Mesenchymal stem cell (in vitro differentiated cells and primary cell): ENCODE data around the gene SLC12A4.

Experiments
- DNase-seq: peaks from one replicate; pipeline ENCODE4 v3.0.0-alpha.2; 2013
- H2AFZ ChIP-seq: one replicate; pipeline ENCODE4 v1.6.1; 2013; ENCODE audit warnings: low read depth, mild to moderate bottlenecking, control low read depth, inconsistent platforms, low read length, moderate library complexity
- H2AK5ac ChIP-seq: 2 replicates; pipeline ENCODE4 v1.6.1; 2013; ENCODE audit warnings: low read length, moderate library complexity, mild to moderate bottlenecking, inconsistent platforms; ENCODE audit not compliant: severe bottlenecking
- H2BK120ac ChIP-seq: one replicate; pipeline ENCODE4 v1.6.1; 2013; ENCODE audit warnings: low read depth, mild to moderate bottlenecking, inconsistent platforms, low read length, moderate library complexity
- H2BK12ac ChIP-seq, 2 experiments: one replicate each; pipeline ENCODE4 v1.6.1; 2013; ENCODE audit warnings: inconsistent platforms in 2 of 2, low read length in 2 of 2, mild to moderate bottlenecking in 2 of 2, moderate library complexity in 2 of 2, control low read depth in 1 of 2
- H2BK15ac ChIP-seq: one replicate; pipeline ENCODE4 v1.6.1; 2013; ENCODE audit warnings: mild to moderate bottlenecking, low read depth, inconsistent platforms; ENCODE audit not compliant: poor library complexity, severe bottlenecking
- H2BK5ac ChIP-seq: 2 replicates; pipeline ENCODE4 v1.6.1; 2013; ENCODE audit warnings: low read depth, mild to moderate bottlenecking, low read length, control low read depth, inconsistent platforms; ENCODE audit not compliant: poor library complexity, severe bottlenecking
- H3K14ac ChIP-seq, 2 experiments: one replicate each; pipeline ENCODE4 v1.6.1; 2013; ENCODE audit warnings: inconsistent platforms in 2 of 2, low read length in 2 of 2, control low read depth in 1 of 2, mild to moderate bottlenecking in 1 of 2, moderate library complexity in 1 of 2
- H3K18ac ChIP-seq, 2 experiments: one replicate each; pipeline ENCODE4 v1.6.1; 2013; ENCODE audit warnings: inconsistent platforms in 2 of 2, low read length in 2 of 2, control low read depth in 1 of 2, low read depth in 1 of 2, mild to moderate bottlenecking in 1 of 2
- H3K23ac ChIP-seq, 2 experiments: one replicate each; pipeline ENCODE4 v1.6.1; 2013; ENCODE audit warnings: inconsistent platforms in 2 of 2, low read length in 2 of 2, mild to moderate bottlenecking in 2 of 2, moderate library complexity in 2 of 2, control low read depth in 1 of 2
- H3K27ac ChIP-seq: 2 replicates; pipeline ENCODE4 v1.5.1; 2013; ENCODE audit warnings: mild to moderate bottlenecking, moderate library complexity, low read length, control low read depth, inconsistent platforms; ENCODE audit not compliant: poor library complexity, severe bottlenecking
- H3K27me3 ChIP-seq, 2 experiments: 2 replicates each; pipeline versions ENCODE4 v1.6.1 to v1.7.0; 2013; ENCODE audit warnings: low read length in 2 of 2, mild to moderate bottlenecking in 2 of 2, moderate library complexity in 2 of 2, control low read depth in 1 of 2, inconsistent platforms in 1 of 2; ENCODE audit not compliant: control insufficient read depth in 1 of 2, insufficient read depth in 1 of 2
- H3K36me3 ChIP-seq, 2 experiments: 2 replicates each; pipeline versions ENCODE4 v1.6.1 to v1.7.0; 2013; ENCODE audit warnings: low read length in 2 of 2, control low read depth in 1 of 2, inconsistent platforms in 1 of 2, low read depth in 1 of 2, mild to moderate bottlenecking in 1 of 2; ENCODE audit not compliant: insufficient read depth in 2 of 2, control insufficient read depth in 1 of 2
- H3K4ac ChIP-seq, 2 experiments: one replicate each; pipeline ENCODE4 v1.6.1; 2013; ENCODE audit warnings: inconsistent platforms in 2 of 2, low read length in 2 of 2, mild to moderate bottlenecking in 2 of 2, moderate library complexity in 2 of 2, control low read depth in 1 of 2, low read depth in 1 of 2
- H3K4me1 ChIP-seq: 2 replicates; pipeline ENCODE4 v1.6.1; 2013; ENCODE audit warnings: low read depth, low read length, control low read depth; ENCODE audit not compliant: control insufficient read depth, insufficient read depth
- H3K4me2 ChIP-seq: 2 replicates; pipeline ENCODE4 v1.6.1; 2013; ENCODE audit warnings: low read length, mild to moderate bottlenecking, inconsistent platforms; ENCODE audit not compliant: poor library complexity, severe bottlenecking
- H3K4me3 ChIP-seq, 2 experiments: 2 replicates each; pipeline versions ENCODE4 v1.5.1 to v1.7.0; 2013; ENCODE audit warnings: low read length in 2 of 2, mild to moderate bottlenecking in 2 of 2, control low read depth in 1 of 2, low read depth in 1 of 2; ENCODE audit not compliant: insufficient read depth in 1 of 2
- H3K79me1 ChIP-seq: replicated peaks from 2 replicates; pipeline ENCODE4 v1.6.1; 2013; ENCODE audit warnings: mild to moderate bottlenecking, control low read depth, low read length, inconsistent platforms; ENCODE audit not compliant: poor library complexity, severe bottlenecking
- H3K9ac ChIP-seq: 2 replicates; pipeline ENCODE4 v1.7.0; 2013; ENCODE audit warnings: mild to moderate bottlenecking, low read length, moderate library complexity
- H3K9me3 ChIP-seq: 2 replicates; pipeline ENCODE4 v1.7.0; 2013; ENCODE audit warnings: mild to moderate bottlenecking, low read length; ENCODE audit not compliant: control insufficient read depth
- H4K8ac ChIP-seq: one replicate; pipeline ENCODE4 v1.6.1; 2013; ENCODE audit warnings: inconsistent platforms, mild to moderate bottlenecking, low read length, moderate library complexity
- H4K91ac ChIP-seq: one replicate; pipeline ENCODE4 v1.6.1; 2013; ENCODE audit warnings: mild to moderate bottlenecking, low read length, inconsistent platforms
- WGBS: methylation state at CpG from one replicate; pipeline ENCODE4 v1.1.7; 2013; ENCODE audit warnings: mixed read lengths; 5-methylcytosine and 5-hydroxymethylcytosine counted together

Gene SLC12A4

GRCh38 chr16:67914758-67915495 lies 53.5 kb downstream of the SLC12A4 start:
- H3K36me3 ChIP-seq = peaks cover 30 to 64% of the 10 kb centered on the region in 2 experiments
- no peak overlapping the region for H4K91ac ChIP-seq
- H2AFZ ChIP-seq = no peak overlapping the region
- no peak overlapping the region for H3K23ac ChIP-seq
- H2BK120ac ChIP-seq = no peak overlapping the region
- H3K4me2 ChIP-seq = no peak overlapping the region
- no peak overlapping the region for H2AK5ac ChIP-seq
- H3K14ac ChIP-seq = no peak overlapping the region
- no peak overlapping the region for H3K4me3 ChIP-seq
- peaks cover 35% of the 10 kb centered on the region for H3K4me1 ChIP-seq
- H3K9ac ChIP-seq = no peak overlapping the region
- no peaks in the 10 kb centered on the region for H3K9me3 ChIP-seq
- no peak overlapping the region for H3K18ac ChIP-seq
- H3K79me1 ChIP-seq = peaks cover 55% of the 10 kb centered on the region
- no peak overlapping the region for H2BK15ac ChIP-seq
- no peaks in the 10 kb centered on the region for H3K27me3 ChIP-seq
- H3K27ac ChIP-seq = no peak overlapping the region
- no peak overlapping the region for H2BK12ac ChIP-seq
- no peak overlapping the region for H2BK5ac ChIP-seq
- no peak for DNase-seq
- 87% methylated on average over 6 of the region's 7 CpGs for WGBS
- no peak overlapping the region for H4K8ac ChIP-seq
- H3K4ac ChIP-seq = no peak overlapping the region

DNA sequence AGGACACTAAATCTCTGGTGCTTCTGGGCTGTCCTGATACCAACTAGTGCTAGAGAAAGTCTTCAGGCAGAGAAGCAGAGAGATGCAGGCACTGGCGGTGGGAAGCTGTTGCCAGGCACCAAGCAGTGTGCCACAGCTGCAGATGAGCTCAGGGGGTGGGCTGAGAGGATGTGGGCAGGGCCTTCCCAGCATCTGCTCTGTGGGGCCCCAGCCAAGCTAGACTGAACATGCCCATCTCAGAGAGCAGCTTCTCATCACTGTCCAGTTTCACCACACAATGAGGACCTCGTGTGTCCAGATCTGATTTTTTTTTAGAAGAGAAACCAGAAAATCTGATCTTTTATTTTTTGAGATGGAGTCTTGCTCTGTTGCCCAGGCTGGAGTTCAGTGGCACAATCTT lies 58.3 kb downstream of the SLC12A4 start:
- Histone ChIP-seq H2AK5ac (no peak overlapping the region), H3K4me1 (peaks cover 9% of the 10 kb centered on the region), H3K27me3 (no peaks in the 10 kb centered on the region), H2BK12ac (no peak overlapping the region), H2BK15ac (no peak overlapping the region), H3K4ac (no peak overlapping the region), H3K27ac (peak overlapping the region; percentile 49), H2BK5ac (no peak overlapping the region), H3K9ac (peak overlapping the region; percentile 10), H4K91ac (no peak overlapping the region), H4K8ac (no peak overlapping the region), H3K36me3 (peaks cover 37 to 39% of the 10 kb centered on the region in 2 experiments), H3K79me1 (peaks cover 42% of the 10 kb centered on the region), H3K9me3 (no peaks in the 10 kb centered on the region), H3K4me3 (no peak overlapping the region), H3K18ac (no peak overlapping the region), H3K4me2 (no peak overlapping the region), H2BK120ac (no peak overlapping the region), H3K23ac (no peak overlapping the region), H3K14ac (no peak overlapping the region), H2AFZ (no peak overlapping the region)
- DNase-seq = peak; percentile 54
- 88% methylated on average over 2 of the region's 2 CpGs for WGBS

DNA sequence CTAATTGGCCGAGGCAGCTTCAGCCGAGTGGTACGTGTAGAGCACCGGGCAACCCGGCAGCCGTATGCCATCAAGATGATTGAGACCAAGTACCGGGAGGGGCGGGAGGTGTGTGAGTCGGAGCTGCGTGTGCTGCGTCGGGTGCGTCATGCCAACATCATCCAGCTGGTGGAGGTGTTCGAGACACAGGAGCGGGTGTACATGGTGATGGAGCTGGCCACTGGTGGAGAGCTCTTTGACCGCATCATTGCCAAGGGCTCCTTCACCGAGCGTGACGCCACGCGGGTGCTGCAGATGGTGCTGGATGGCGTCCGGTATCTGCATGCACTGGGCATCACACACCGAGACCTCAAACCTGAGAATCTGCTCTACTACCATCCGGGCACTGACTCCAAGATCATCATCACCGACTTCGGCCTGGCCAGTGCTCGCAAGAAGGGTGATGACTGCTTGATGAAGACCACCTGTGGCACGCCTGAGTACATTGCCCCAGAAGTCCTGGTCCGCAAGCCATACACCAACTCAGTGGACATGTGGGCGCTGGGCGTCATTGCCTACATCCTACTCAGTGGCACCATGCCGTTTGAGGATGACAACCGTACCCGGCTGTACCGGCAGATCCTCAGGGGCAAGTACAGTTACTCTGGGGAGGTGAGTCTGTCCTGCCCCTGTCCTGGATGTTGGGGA lies 59.2 kb downstream of the SLC12A4 start:
- DNase-seq = no peak
- Histone ChIP-seq H3K36me3 (peaks cover 33 to 37% of the 10 kb centered on the region in 2 experiments), H3K9me3 (no peaks in the 10 kb centered on the region), H2BK12ac (no peak overlapping the region), H2BK120ac (no peak overlapping the region), H3K27ac (no peak overlapping the region), H3K14ac (no peak overlapping the region), H3K4me1 (peaks cover 9% of the 10 kb centered on the region), H2AK5ac (peak overlapping the region; percentile 33), H2AFZ (no peak overlapping the region), H4K91ac (no peak overlapping the region), H3K27me3 (no peaks in the 10 kb centered on the region), H3K4me3 (no peak overlapping the region), H2BK5ac (no peak overlapping the region), H2BK15ac (no peak overlapping the region), H3K18ac (no peak overlapping the region), H4K8ac (no peak overlapping the region), H3K4me2 (no peak overlapping the region), H3K79me1 (peaks cover 37% of the 10 kb centered on the region), H3K4ac (no peak overlapping the region), H3K9ac (no peak overlapping the region), H3K23ac (no peak overlapping the region)
- WGBS = 99% methylated on average over 36 of the region's 36 CpGs

DNA sequence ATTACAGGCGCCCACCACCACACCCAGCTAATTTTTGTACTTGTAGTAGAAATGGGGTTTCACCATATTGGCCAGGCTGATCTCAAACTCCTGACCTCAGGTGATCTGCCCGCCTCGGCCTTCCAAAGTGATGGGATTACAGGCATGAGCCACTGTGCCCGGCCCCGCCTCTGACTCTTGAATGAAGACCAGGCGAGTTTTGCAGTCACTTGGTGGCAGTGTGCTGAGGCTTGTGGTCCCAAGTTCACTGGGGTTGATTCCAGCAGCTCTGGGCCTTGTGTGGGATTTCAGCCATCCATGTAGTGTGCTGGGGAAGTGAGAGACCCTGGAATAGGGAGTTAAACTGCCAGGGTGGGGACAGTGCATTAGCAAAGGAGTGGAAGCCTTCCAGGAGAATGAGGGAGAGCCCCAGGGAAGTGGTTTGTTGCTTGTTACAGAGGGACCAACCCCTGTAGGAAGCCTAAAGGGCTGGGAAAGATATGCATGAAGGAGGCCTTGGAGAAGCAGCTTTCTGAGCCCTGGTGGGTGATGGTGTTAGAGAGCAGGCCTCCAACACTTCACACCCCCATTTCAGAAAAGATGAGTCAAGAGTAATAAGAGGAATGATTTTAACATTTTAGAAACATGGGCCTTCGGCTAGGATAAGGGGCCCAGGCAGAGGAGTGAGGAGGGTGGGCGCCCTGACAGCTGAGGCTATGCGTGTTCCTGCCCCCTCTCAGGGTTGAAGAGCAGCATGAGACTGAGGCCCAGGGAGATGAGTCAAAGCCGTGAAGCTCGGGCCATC lies 60.8 kb downstream of the SLC12A4 start:
- no peak for DNase-seq
- Histone ChIP-seq H4K91ac (no peak overlapping the region), H3K4me3 (no peak overlapping the region), H3K9me3 (no peaks in the 10 kb centered on the region), H2BK5ac (no peak overlapping the region), H3K4ac (no peak overlapping the region), H3K14ac (no peak overlapping the region), H3K4me2 (no peak overlapping the region), H3K79me1 (peaks cover 42% of the 10 kb centered on the region), H2BK120ac (no peak overlapping the region), H3K4me1 (peaks cover 9% of the 10 kb centered on the region), H2BK12ac (no peak overlapping the region), H4K8ac (no peak overlapping the region), H2AK5ac (no peak overlapping the region), H3K27me3 (no peaks in the 10 kb centered on the region), H3K18ac (no peak overlapping the region), H3K36me3 (peaks cover 39 to 48% of the 10 kb centered on the region in 2 experiments), H3K9ac (no peak overlapping the region), H3K23ac (no peak overlapping the region), H3K27ac (no peak overlapping the region), H2AFZ (no peak overlapping the region), H2BK15ac (no peak overlapping the region)
- WGBS = 94% methylated on average over 10 of the region's 11 CpGs
